B cell (primary cell): ENCODE measurements around the gene COLEC12. TPM values are rescaled to one million over a fixed set of nuclear protein-coding genes. Genes with fewer than 3 reads are reported as not detected.

Experiments
- ATAC-seq: fragments of 200-7000 bp; cut with Tn5 transposase; one replicate; pipeline ENCODE4 v1.10.0; 2021; ENCODE audit warnings: low read depth, mild to moderate bottlenecking, moderate number of reproducible peaks, moderate library complexity
- CTCF ChIA-PET: fragments of 350-600 bp; sonication (Branson Sonifier 250); formaldehyde crosslinking; loops from one replicate; lab custom pipeline; 2021; ENCODE audit warnings: antibody characterized with exemption, inconsistent platforms; lab: Charles Lee
- POLR2A ChIA-PET: fragments of 350-600 bp; sonication (Branson Sonifier 250); formaldehyde crosslinking; loops from one replicate; lab custom pipeline; 2021; ENCODE audit warnings: antibody characterized with exemption; lab: Charles Lee
- DNase-seq: peaks from one replicate; pipeline ENCODE4 v3.0.0; 2013
- H2AFZ ChIP-seq: 2 replicates; pipeline ENCODE4 v1.6.1; 2012; ENCODE audit warnings: mild to moderate bottlenecking, low read depth, low read length; ENCODE audit not compliant: insufficient read depth, poor library complexity, severe bottlenecking
- H3K27ac ChIP-seq, 2 donors: 1 replicate in 1 of 2; 2 replicates in 1 of 2; pipeline ENCODE4 v1.5.1; 2012 to 2013; ENCODE audit warnings: low read length in 2 of 2, mild to moderate bottlenecking in 2 of 2, moderate library complexity in 1 of 2
- H3K27me3 ChIP-seq, 4 experiments: fragments of 200-600 bp in 1 of 4; sonication (generic) in 1 of 4; replicated peaks in 1 of 4; 1 replicate in 2 of 4; 2 replicates in 2 of 4; pipeline versions ENCODE4 v1.6.1 to v1.7.0; 2013 to 2016; ENCODE audit warnings: low read length in 3 of 4, mild to moderate bottlenecking in 2 of 4, mixed read lengths in 1 of 4, moderate library complexity in 1 of 4; ENCODE audit not compliant: insufficient read depth in 4 of 4, control insufficient read depth in 3 of 4; ENCODE audit errors: control extremely low read depth in 1 of 4
- H3K36me3 ChIP-seq, 2 experiments: replicated peaks in 1 of 2; 1 replicate in 1 of 2; 2 replicates in 1 of 2; pipeline versions ENCODE4 v1.6.1 to v1.7.1; 2013; ENCODE audit warnings: low read length in 1 of 2; ENCODE audit not compliant: insufficient read depth in 2 of 2, control insufficient read depth in 1 of 2; ENCODE audit errors: control extremely low read depth in 1 of 2, extremely low read depth in 1 of 2
- H3K4me1 ChIP-seq, 2 donors: fragments of 200-600 bp in 1 of 2; sonication (generic) in 1 of 2; 1 replicate in 1 of 2; 2 replicates in 1 of 2; pipeline versions ENCODE4 v1.5.1 to v1.6.1; 2013 to 2017; ENCODE audit warnings: low read length in 2 of 2; ENCODE audit not compliant: control insufficient read depth in 2 of 2, insufficient read depth in 2 of 2
- H3K4me2 ChIP-seq: replicated peaks from 2 replicates; pipeline ENCODE3; 2012; ENCODE audit warnings: mild to moderate bottlenecking, low read depth, low read length; ENCODE audit not compliant: poor library complexity, severe bottlenecking
- H3K4me3 ChIP-seq, 5 experiments: fragments of 200-600 bp in 1 of 5; sonication (generic) in 1 of 5; 1 replicate in 3 of 5; 2 replicates in 2 of 5; pipeline versions ENCODE4 v1.5.1 to v1.7.0; 2011 to 2016; ENCODE audit warnings: low read length in 4 of 5, mild to moderate bottlenecking in 4 of 5, low read depth in 2 of 5, control low read depth in 1 of 5, moderate library complexity in 1 of 5; ENCODE audit not compliant: insufficient read depth in 1 of 5; ENCODE audit errors: control extremely low read depth in 1 of 5, extremely low read depth in 1 of 5
- H3K79me2 ChIP-seq: fragments of 200-600 bp; sonication (generic); one replicate; pipeline ENCODE4 v1.6.0; 2016; ENCODE audit warnings: low read length; ENCODE audit not compliant: control insufficient read depth, insufficient read depth
- H3K9ac ChIP-seq: fragments of 200-600 bp; sonication (generic); 2 replicates; pipeline ENCODE4 v1.6.1; 2017; ENCODE audit warnings: mild to moderate bottlenecking, low read length, moderate library complexity
- H3K9me3 ChIP-seq, 3 donors: one replicate each; pipeline versions ENCODE4 v1.6.1 to v1.7.1; 2013; ENCODE audit warnings: low read length in 2 of 3; ENCODE audit not compliant: control insufficient read depth in 2 of 3, insufficient read depth in 1 of 3; ENCODE audit errors: control extremely low read depth in 1 of 3
- H4K20me1 ChIP-seq: 2 replicates; pipeline ENCODE4 v1.6.0; 2012; ENCODE audit warnings: mild to moderate bottlenecking, low read length; ENCODE audit not compliant: insufficient read depth, control insufficient read depth, poor library complexity, severe bottlenecking
- H3K27ac Mint-ChIP-seq: one replicate; pipeline ENCODE4 v1.8.0; 2021; ENCODE audit warnings: mixed read lengths
- H3K27me3 Mint-ChIP-seq: one replicate; pipeline ENCODE4 v1.8.0; 2021; ENCODE audit warnings: mixed read lengths
- H3K4me1 Mint-ChIP-seq: one replicate; pipeline ENCODE4 v1.8.0; 2021; ENCODE audit warnings: mixed read lengths
- H3K4me3 Mint-ChIP-seq: one replicate; pipeline ENCODE4 v1.8.0; 2021; ENCODE audit warnings: mixed read lengths
- H3K9me3 Mint-ChIP-seq: one replicate; pipeline ENCODE4 v1.8.0; 2022; ENCODE audit warnings: mixed read lengths; ENCODE audit not compliant: insufficient read depth
- CTCF ChIP-seq: fragments of 200-600 bp; IDR thresholded peaks from one replicate; pipeline ENCODE4 v1.8.0; 2022; ENCODE audit warnings: antibody characterized with exemption, mild to moderate bottlenecking
- EZH2 ChIP-seq: IDR thresholded peaks from 2 replicates; pipeline ENCODE4 v1.6.1; 2012; ENCODE audit warnings: borderline replicate concordance, low read depth, mild to moderate bottlenecking, moderate library complexity, low read length; ENCODE audit not compliant: insufficient read depth, poor library complexity, severe bottlenecking
- WGBS: methylation state at CpG from one replicate; pipeline ENCODE4 v1.1.5; 2013; ENCODE audit warnings: missing lambda C conversion rate; ENCODE audit not compliant: insufficient coverage; 5-methylcytosine and 5-hydroxymethylcytosine counted together
- intact Hi-C: fragments of 100-400 bp; cut with micrococcal nuclease; formaldehyde crosslinking; loops from one replicate; pipeline ENCODE4 v1.10.0; 2022
- polyA plus RNA-seq: library from polyadenylated mRNA; depleted of rRNA; stranded (reverse); fragments of >200 nt; gene quantifications from 2 replicates; pipeline ENCODE4 v1.2.3, GENCODE V29; 2012
- total RNA-seq, 2 donors: library from RNA; stranded (reverse); fragments of 120-200 nt in 1 of 2; gene quantifications; 1 replicate in 1 of 2; 2 replicates in 1 of 2; pipeline versions ENCODE4 v1.2.3 to v1.2.4, GENCODE V29; 2013 to 2022

Gene COLEC12
- total and polyA plus RNA-seq, 2 donors (not counting 1 experiment from before 2014, with no cell fraction given), result not detected

DNA sequence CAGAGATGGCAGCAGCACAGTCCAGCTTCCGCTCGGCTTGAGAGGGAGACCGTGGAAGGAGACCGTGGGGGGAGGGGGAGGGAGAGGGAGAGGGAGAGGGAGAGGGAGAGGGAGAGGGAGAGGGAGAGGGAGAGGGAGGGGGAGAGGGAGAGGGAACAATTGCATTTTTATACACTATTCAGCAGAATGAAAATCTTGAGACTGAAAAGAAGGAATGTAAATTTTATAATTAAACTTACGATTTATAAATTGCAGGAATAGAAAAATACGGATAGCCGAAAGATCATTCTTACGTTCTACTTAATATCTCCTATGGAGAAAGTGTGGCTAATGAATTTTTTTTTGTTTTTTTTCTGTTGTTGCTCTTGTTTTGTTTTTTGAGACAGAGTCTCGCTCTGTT is 12.5 kb upstream of the COLEC12 start:
- Mint-ChIP-seq H3K27ac (no peak overlapping the region), H3K4me1 (no peaks in the 10 kb centered on the region), H3K9me3 (no peaks in the 10 kb centered on the region), H3K27me3 (no peaks in the 10 kb centered on the region), H3K4me3 (no peak overlapping the region)
- Histone ChIP-seq H3K4me3 (no peak overlapping the region), H3K9me3 (peaks cover 0 to 6% (median 0%) of the 10 kb centered on the region in 3 donors), H3K4me1 (no peaks in the 10 kb centered on the region), H4K20me1 (no peaks in the 10 kb centered on the region), H3K9ac (no peak overlapping the region), H2AFZ (no peak overlapping the region), H3K4me2 (no peak overlapping the region), H3K36me3 (no peaks in the 10 kb centered on the region), H3K27me3 (no peaks in the 10 kb centered on the region), H3K79me2 (no peaks in the 10 kb centered on the region), H3K27ac (no peak overlapping the region)
- POLR2A ChIA-PET, result no interaction called here
- CTCF ChIA-PET, result no interaction called here
- ATAC-seq, result no peak
- no peak for DNase-seq
- WGBS, result 100% methylated on average over 1 of the region's 9 CpGs
- TF ChIP-seq CTCF (no peak), EZH2 (no peak)
- intact Hi-C loops, result no loop called here

DNA sequence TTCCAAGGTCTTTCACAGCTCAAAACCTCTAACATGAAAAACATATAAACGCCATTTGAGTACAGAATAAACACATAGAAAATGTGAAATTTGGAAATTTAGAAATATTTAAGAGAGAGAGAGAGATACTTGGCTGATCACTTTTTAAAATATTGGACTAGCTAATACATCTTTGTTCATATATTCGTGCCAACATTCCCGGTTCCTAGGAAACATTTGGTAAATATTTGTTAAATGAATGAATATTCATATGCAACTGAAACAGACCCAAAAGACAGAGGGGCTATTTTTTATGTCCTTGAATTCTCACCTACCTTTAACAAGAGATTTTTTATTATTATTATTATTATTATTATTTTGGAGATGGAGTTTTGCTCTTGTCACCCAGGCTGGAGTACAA is 8.3 kb upstream of the COLEC12 start:
- POLR2A ChIA-PET, result no interaction called here
- H3K9ac ChIP-seq, result no peak overlapping the region
- CTCF ChIA-PET, result no interaction called here
- H3K79me2 ChIP-seq, result no peaks in the 10 kb centered on the region
- no CpG with 5 or more reads among the region's 3 CpGs for WGBS
- Mint-ChIP-seq H3K4me1 (no peaks in the 10 kb centered on the region), H3K9me3 (no peaks in the 10 kb centered on the region), H3K27me3 (peaks cover 6% of the 10 kb centered on the region), H3K27ac (no peak overlapping the region), H3K4me3 (no peak overlapping the region)
- H2AFZ ChIP-seq, result no peak overlapping the region
- H3K27me3 ChIP-seq, result no peaks in the 10 kb centered on the region
- ATAC-seq (no peak), DNase-seq (no peak)
- H3K9me3 ChIP-seq, result peaks cover 0 to 1% (median 0%) of the 10 kb centered on the region in 3 donors
- H3K4me1 ChIP-seq, result no peaks in the 10 kb centered on the region
- TF ChIP-seq CTCF (no peak), EZH2 (no peak)
- H3K36me3 ChIP-seq, result no peaks in the 10 kb centered on the region
- no peak overlapping the region for H3K4me2 ChIP-seq
- H3K4me3 ChIP-seq, result no peak overlapping the region
- intact Hi-C loops, result no loop called here
- no peaks in the 10 kb centered on the region for H4K20me1 ChIP-seq
- no peak overlapping the region for H3K27ac ChIP-seq
